Measurements from ENCODE around the gene CCM2L.

CCM2L gene

GRCh38 chr20:31987744-31988143, 22.5 kb upstream of the CCM2L start:
- Histone ChIP-seq H3F3A (ENCODE audit: control insufficient read depth, insufficient read depth) (no peaks in the 10 kb centered on the region), H3K4me2 (ENCODE audit: low read length) (no peak overlapping the region), H3K9me2 (replicated peaks; ENCODE audit: control insufficient read depth, low read length) (no peaks in the 10 kb centered on the region)

GRCh38 chr20:31988430-31989015, 21.7 kb upstream of the CCM2L start:
- Histone ChIP-seq H3K79me2 (ENCODE audit: control insufficient read depth, low read length) (no peaks in the 10 kb centered on the region), H3K27ac (ENCODE audit: low read depth, low read length) (no peak overlapping the region), H3F3A (ENCODE audit: control insufficient read depth, insufficient read depth) (no peaks in the 10 kb centered on the region), H3K4me1 (ENCODE audit: control insufficient read depth, low read length) (no peaks in the 10 kb centered on the region), H4K20me1 (ENCODE audit: control insufficient read depth, insufficient read depth, low read depth, low read length) (no peaks in the 10 kb centered on the region), H3K9me3 (ENCODE audit: control insufficient read depth, insufficient read depth, low read length) (no peaks in the 10 kb centered on the region), H3K4me3 (ENCODE audit: low read length) (no peak overlapping the region), H3K27me3 (ENCODE audit: control insufficient read depth, low read length) (peaks cover 16% of the 10 kb centered on the region), H3K4me2 (ENCODE audit: low read length) (no peak overlapping the region), H3K36me3 (ENCODE audit: control insufficient read depth, low read length) (no peaks in the 10 kb centered on the region), H3K9me2 (replicated peaks; ENCODE audit: control insufficient read depth, low read length) (no peaks in the 10 kb centered on the region)
- TF ChIP-seq EZH2phosphoT487 (IDR thresholded peaks at IDR 0.05; ENCODE audit: borderline replicate concordance, low read length), result no peak
- no peak for TF ChIP-seq CTCF (IDR thresholded peaks at IDR 0.05; ENCODE audit: low read depth, low read length, poor library complexity, severe bottlenecking)

More at GRCh38 chr20:31987744-31988143, 22.5 kb upstream of the CCM2L start:
- peaks cover 15% of the 10 kb centered on the region for H3K27me3 ChIP-seq (ENCODE audit: control insufficient read depth, low read length)
- no peaks in the 10 kb centered on the region for H3K9me3 ChIP-seq (ENCODE audit: control insufficient read depth, insufficient read depth, low read length)
- TF ChIP-seq CTCF (IDR thresholded peaks at IDR 0.05; ENCODE audit: low read depth, low read length, poor library complexity, severe bottlenecking), result no peak
- no peak for TF ChIP-seq EZH2phosphoT487 (IDR thresholded peaks at IDR 0.05; ENCODE audit: borderline replicate concordance, low read length)
- no peaks in the 10 kb centered on the region for H4K20me1 ChIP-seq (ENCODE audit: control insufficient read depth, insufficient read depth, low read depth, low read length)
- no peak overlapping the region for H3K27ac ChIP-seq (ENCODE audit: low read depth, low read length)
- no peak overlapping the region for H3K4me3 ChIP-seq (ENCODE audit: low read length)
- no peaks in the 10 kb centered on the region for H3K36me3 ChIP-seq (ENCODE audit: control insufficient read depth, low read length)
- H3K4me1 ChIP-seq (ENCODE audit: control insufficient read depth, low read length), result no peaks in the 10 kb centered on the region
- H3K79me2 ChIP-seq (ENCODE audit: control insufficient read depth, low read length), result no peaks in the 10 kb centered on the region

GRCh38 chr20:31989030-31989645, 21.1 kb upstream of the CCM2L start:
- H3F3A ChIP-seq (ENCODE audit: control insufficient read depth, insufficient read depth), result no peaks in the 10 kb centered on the region
- H3K27ac ChIP-seq (ENCODE audit: low read depth, low read length), result no peak overlapping the region
- H3K4me2 ChIP-seq (ENCODE audit: low read length), result no peak overlapping the region
- H4K20me1 ChIP-seq (ENCODE audit: control insufficient read depth, insufficient read depth, low read depth, low read length), result no peaks in the 10 kb centered on the region
- no peaks in the 10 kb centered on the region for H3K9me2 ChIP-seq (replicated peaks; ENCODE audit: control insufficient read depth, low read length)
- TF ChIP-seq EZH2phosphoT487 (IDR thresholded peaks at IDR 0.05; ENCODE audit: borderline replicate concordance, low read length) (no peak), CTCF (IDR thresholded peaks at IDR 0.05; ENCODE audit: low read depth, low read length, poor library complexity, severe bottlenecking) (no peak)
- H3K9me3 ChIP-seq (ENCODE audit: control insufficient read depth, insufficient read depth, low read length), result no peaks in the 10 kb centered on the region
- H3K36me3 ChIP-seq (ENCODE audit: control insufficient read depth, low read length), result no peaks in the 10 kb centered on the region
- no peaks in the 10 kb centered on the region for H3K4me1 ChIP-seq (ENCODE audit: control insufficient read depth, low read length)
- peaks cover 22% of the 10 kb centered on the region for H3K27me3 ChIP-seq (ENCODE audit: control insufficient read depth, low read length)
- H3K79me2 ChIP-seq (ENCODE audit: control insufficient read depth, low read length), result no peaks in the 10 kb centered on the region
- H3K4me3 ChIP-seq (ENCODE audit: low read length), result no peak overlapping the region
